NCI-H526 treated with DMSO at 0.1 percent for 48 hours (cell line): ENCODE measurements around the gene FBXL16.
"Not testable (repeated sequence)": the region's sequence is repeated elsewhere in the genome, so short reads cannot be mapped to it uniquely, and the experiment has no call there.

ENCODE experiments used
- DNase-seq: peaks from one replicate; lab custom pipeline; 2025; lab: John Stamatoyannopoulos, UW

FBXL16 gene, protein sequence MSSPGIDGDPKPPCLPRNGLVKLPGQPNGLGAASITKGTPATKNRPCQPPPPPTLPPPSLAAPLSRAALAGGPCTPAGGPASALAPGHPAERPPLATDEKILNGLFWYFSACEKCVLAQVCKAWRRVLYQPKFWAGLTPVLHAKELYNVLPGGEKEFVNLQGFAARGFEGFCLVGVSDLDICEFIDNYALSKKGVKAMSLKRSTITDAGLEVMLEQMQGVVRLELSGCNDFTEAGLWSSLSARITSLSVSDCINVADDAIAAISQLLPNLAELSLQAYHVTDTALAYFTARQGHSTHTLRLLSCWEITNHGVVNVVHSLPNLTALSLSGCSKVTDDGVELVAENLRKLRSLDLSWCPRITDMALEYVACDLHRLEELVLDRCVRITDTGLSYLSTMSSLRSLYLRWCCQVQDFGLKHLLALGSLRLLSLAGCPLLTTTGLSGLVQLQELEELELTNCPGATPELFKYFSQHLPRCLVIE

GRCh38 chr16:705431-706188 is at the start of gene FBXL16:
Gene FBXL16 (minus strand): TSS chr16:705801. CDS start chr16:697405, 8,396 bp downstream.
- DNase-seq: peak; percentile 17

DNA sequence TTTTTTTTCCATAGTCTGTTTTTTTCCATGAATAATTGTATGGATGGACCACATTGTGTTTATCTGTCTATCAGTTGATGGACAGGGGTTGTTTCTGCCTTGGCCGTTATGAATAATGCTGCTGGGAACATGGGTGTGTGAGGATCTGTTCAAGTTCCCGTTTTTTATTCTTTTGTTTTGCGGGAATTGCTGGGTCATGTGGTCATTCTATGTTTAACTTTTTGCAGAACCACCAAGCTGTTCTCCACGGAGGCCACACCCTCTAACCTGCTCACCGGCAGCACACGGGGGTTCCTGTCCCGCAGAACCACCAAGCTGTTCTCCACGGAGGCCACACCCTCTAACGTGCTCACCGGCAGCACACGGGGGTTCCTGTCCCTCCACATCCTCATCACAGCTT is 49.1 kb upstream of the FBXL16 start:
- no peak for DNase-seq

- DNase-seq: not testable (repeated sequence)
These were observed 48.6 kb upstream of the FBXL16 start for GRCh38 chr16:754121-754607.

DNA sequence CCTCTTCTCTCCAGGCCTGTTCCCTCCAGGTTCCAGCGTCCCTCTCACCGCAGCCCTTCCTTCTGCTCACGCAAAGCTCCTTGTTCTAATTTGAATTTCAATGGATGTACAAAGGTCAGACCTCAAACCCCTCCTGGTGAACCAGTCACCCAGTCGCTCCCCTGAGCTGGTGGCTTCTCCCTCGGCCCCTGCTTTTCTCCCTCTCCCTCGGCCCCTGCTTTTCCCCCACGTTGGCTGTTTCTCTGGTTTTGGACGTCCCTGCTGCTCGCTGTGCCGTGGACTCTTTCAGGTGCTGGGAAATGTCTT is 46.4 kb upstream of the FBXL16 start:
- DNase-seq: no peak

DNA sequence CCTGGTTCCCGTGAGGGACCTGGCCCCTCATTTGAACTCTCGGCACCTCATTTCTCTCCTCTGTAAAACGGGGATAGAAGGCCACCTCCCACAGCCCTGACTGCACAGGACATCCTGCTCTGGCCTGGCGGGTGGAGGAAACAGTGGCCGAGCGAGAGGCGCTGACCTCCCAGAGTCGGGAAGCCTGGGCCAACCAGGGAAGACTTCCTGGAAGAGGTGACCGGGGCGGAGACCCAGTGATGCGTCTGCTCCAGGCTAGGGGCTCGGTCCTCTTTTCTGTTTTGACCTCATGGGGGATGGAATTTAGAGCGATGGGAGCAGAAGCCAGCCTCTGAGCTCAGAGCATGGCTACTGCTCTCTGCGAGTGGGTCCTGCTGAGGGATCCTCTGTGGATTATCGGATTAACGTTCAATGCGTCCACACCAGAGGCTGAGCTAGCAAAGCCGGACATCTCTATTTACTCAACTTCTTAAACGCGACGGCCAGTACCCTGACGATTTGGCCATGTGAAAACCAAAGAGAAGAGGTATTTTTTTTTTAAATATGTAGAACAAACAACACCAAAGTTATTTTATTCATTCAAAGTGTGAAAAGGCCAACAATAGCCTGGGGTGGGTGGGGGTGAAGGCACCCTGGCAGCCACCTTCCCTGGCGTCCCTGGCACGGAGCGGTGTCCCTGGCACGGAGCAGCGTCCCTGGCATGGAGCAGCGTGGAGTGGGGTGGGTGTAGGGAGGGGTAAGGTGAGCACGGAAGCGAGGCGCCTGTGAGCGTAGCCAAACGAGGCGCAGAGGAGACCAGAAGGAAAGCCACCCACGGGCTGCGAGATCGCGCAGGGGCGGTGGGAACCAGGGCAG is 45.8 kb upstream of the FBXL16 start:
- no peak for DNase-seq

DNA sequence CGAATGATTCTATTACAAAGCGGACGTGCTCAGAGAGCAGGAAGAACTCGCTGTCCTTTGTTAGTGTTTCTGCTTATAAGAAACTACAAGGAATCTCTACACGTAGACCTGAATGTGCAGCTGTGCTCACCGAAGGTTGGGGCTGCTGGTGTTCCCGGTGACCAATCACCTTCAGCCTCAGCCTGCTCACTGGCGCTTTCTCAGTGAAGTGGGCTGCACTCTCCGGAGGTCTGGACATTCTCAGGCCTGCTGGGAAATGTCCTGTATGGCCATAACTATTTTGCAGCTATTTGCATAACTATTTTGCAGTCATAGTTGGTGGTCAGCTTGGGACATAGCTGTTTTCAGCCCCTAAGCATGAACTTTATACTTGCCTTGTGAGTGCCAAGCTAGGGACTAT is 44.9 kb upstream of the FBXL16 start:
- DNase-seq: no peak

GRCh38 chr16:749010-749409 is 43.4 kb upstream of the FBXL16 start:
- DNase-seq: no peak

- no peak for DNase-seq
These were observed 42.6 kb upstream of the FBXL16 start for GRCh38 chr16:747978-748746.

DNA sequence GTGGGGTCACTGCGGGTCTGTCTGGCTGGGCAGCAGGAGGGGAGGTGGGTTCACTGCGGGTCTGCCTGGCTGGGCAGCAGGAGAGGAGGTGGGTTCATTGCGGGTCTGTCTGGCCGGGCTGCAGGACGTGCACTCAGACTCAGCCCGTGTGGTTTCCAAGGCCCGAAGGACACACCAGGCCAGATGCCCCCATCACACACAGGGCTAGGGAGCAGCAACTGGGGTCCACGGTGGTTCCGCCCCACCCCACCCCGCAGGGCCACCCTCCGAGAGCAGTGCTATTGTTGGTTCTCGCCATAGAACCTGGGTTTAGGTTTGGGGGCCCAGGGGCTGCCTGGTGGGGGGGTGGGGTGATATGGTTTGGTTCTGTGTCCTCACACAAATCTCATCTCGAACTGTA is 41.0 kb upstream of the FBXL16 start:
- DNase-seq: no peak

DNA sequence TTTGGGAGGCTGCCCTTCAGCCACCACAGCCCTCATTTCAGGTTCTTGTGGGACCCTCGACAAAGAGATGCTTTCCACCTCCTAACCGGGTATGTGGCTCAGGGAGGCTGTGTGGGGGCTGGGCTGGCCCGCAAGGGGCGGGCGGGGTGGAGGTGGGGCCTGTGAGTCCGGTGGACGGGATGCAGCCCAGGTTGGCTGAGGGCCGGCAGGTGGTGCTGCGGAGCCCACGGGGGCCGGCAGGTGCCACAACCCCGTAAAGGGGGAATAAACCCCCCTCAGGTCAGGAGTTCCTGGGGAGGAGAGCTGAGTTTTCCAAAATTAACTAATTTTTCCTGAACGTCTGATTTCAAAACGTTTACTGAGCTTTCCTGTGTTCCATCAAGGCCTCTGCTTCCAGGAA is 40.1 kb upstream of the FBXL16 start:
- DNase-seq: no peak

- DNase-seq: no peak
These were observed 38.3 kb upstream of the FBXL16 start for GRCh38 chr16:743794-744500.

DNA sequence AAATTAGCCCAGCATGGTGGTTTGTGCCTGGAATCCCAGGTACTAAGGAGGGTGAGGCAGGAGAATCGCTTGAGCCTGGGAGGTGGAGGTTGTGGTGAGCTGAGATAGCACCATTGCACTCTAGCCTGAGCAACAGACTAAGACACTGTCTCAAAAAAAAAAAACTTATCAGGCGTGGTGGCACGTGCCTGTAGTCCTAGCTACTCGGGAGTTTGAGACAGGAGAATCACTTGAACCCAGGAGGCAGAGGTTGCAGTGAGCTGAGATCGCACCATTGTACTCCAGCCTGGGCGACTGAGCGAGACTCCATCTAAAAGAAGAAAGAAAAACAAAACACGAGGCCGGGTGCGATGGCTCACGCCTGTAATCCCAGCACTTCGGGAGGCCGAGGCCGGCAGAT is 37.3 kb upstream of the FBXL16 start:
- not testable (repeated sequence) for DNase-seq

DNA sequence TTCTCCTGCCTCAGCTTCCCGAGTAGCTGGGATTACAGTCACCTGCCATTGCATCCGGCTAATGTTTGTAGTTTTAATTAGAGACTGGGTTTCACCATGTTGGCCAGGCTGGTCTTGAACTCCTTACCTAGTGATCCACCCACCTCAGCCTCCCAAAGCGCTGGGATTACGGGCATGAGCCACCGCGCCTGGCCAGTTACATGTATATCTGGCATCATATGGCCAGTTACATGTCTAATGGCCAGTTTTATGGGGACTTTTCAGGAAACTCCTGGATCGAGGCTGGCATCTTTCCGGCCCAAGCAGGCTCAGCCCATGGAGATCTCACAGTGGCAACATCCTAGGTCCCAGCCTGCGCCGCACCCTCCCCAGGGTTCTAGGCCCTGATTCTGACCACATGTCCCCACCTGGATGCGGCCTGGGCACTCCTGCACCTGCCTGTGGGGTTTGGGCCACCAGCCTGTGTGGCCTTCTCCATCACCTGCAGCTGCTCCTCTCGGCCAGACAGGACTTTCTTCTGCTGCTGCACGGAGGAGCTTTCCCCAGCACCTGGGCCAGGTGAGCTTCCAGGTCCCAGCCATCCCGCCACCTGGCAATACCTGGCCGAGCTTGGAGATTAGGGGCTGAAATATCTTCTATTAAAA is 36.5 kb upstream of the FBXL16 start:
- no peak for DNase-seq

- DNase-seq: peak; percentile 53
These were observed 35.3 kb upstream of the FBXL16 start, which contains the start of gene CIAO3 for GRCh38 chr16:740764-741505. Gene CIAO3 (minus strand): TSS chr16:740997. CDS start chr16:740985, 12 bp downstream.

- no peak for DNase-seq
These were observed 34.8 kb upstream of the FBXL16 start for GRCh38 chr16:740459-740763.

GRCh38 chr16:739560-740458 is 34.2 kb upstream of the FBXL16 start:
- no peak for DNase-seq

DNA sequence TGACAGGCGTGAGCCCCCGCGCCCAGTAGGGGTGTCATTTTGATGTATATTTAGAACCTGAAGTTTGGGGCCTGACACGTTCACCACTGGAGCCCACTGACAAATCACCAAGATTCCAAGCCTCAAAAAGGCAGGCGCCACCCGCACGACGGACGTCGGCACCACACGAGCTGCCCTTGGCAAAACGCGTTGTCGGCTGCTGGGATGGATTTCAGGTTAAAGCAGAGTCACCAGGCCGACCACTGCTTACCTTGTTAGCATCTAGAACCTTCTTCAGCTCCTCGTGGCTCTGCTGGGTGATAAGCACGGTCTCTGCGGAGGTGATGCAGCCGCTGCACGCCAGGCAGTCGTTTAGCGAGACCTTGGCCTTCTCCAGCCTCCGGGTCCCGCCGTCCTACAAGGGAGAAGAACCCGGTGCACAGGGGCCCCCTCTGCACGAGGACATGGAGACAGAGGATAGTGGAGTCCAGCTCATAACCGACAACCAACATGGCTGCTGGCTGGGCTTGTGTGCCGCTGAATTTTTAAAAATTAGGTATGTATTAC is 31.4 kb upstream of the FBXL16 start:
- DNase-seq: no peak

DNA sequence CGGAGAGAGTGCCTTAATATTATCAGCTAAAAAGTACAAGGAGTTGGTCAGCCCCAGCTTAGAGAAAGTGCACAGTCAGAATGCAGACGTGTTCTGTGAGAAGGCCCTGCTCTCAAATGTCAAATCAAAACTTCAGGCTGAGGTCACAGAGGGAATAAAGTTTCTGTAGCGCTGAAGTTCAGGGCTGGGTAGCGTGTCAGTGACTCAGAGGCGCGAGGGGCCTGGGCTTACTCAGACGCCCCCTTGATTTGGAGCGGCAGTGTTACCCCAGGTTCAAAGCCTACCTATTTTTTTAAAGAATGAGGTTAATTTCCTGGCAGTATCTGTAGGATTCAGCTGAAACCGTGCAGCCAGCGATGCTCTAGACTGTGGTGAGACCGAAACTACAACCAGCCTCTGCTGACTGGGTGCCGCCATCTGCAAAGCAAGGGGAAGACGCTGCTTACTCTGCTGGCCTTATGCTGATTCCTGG is 30.4 kb upstream of the FBXL16 start:
- DNase-seq: no peak
